Panc1 (cell line): ENCODE measurements around the gene NDRG4.

Experiments used
- POLR2AphosphoS5 ChIP-seq: IDR thresholded peaks from 2 replicates; pipeline ENCODE4 v1.6.1; 2012; ENCODE audit warnings: mild to moderate bottlenecking, low read depth, low read length, moderate library complexity
- SIN3A ChIP-seq: IDR thresholded peaks from 2 replicates; pipeline ENCODE4 v1.6.1; 2012; ENCODE audit warnings: low read depth, mild to moderate bottlenecking, low read length, moderate library complexity, borderline replicate concordance; ENCODE audit not compliant: insufficient read depth
- TCF7L2 ChIP-seq: IDR thresholded peaks from 2 replicates; pipeline ENCODE4 v1.6.1; 2011; ENCODE audit warnings: mild to moderate bottlenecking, low read depth, low read length, inconsistent platforms
- TF ChIP-seq, protein P1 (sequence below): fragments of 450-650 bp; IDR thresholded peaks from 2 replicates; pipeline ENCODE4 v1.5.1; 2017; ENCODE audit warnings: mild to moderate bottlenecking
- TF ChIP-seq, protein P2 (sequence below), 2 experiments: IDR thresholded peaks; 2 replicates each; pipeline ENCODE4 v1.6.1; 2011 to 2012; ENCODE audit warnings: low read depth in 2 of 2, control low read depth in 1 of 2, low read length in 1 of 2, mild to moderate bottlenecking in 1 of 2, moderate library complexity in 1 of 2; ENCODE audit not compliant: insufficient read depth in 1 of 2

GRCh38 chr16:58537124-58537906 is 37.4 kb downstream of the NDRG4 start:
- TF ChIP-seq, protein P1, sequence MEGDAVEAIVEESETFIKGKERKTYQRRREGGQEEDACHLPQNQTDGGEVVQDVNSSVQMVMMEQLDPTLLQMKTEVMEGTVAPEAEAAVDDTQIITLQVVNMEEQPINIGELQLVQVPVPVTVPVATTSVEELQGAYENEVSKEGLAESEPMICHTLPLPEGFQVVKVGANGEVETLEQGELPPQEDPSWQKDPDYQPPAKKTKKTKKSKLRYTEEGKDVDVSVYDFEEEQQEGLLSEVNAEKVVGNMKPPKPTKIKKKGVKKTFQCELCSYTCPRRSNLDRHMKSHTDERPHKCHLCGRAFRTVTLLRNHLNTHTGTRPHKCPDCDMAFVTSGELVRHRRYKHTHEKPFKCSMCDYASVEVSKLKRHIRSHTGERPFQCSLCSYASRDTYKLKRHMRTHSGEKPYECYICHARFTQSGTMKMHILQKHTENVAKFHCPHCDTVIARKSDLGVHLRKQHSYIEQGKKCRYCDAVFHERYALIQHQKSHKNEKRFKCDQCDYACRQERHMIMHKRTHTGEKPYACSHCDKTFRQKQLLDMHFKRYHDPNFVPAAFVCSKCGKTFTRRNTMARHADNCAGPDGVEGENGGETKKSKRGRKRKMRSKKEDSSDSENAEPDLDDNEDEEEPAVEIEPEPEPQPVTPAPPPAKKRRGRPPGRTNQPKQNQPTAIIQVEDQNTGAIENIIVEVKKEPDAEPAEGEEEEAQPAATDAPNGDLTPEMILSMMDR, result no peak
- TF ChIP-seq POLR2AphosphoS5, result no peak
- TF ChIP-seq, protein P2, sequence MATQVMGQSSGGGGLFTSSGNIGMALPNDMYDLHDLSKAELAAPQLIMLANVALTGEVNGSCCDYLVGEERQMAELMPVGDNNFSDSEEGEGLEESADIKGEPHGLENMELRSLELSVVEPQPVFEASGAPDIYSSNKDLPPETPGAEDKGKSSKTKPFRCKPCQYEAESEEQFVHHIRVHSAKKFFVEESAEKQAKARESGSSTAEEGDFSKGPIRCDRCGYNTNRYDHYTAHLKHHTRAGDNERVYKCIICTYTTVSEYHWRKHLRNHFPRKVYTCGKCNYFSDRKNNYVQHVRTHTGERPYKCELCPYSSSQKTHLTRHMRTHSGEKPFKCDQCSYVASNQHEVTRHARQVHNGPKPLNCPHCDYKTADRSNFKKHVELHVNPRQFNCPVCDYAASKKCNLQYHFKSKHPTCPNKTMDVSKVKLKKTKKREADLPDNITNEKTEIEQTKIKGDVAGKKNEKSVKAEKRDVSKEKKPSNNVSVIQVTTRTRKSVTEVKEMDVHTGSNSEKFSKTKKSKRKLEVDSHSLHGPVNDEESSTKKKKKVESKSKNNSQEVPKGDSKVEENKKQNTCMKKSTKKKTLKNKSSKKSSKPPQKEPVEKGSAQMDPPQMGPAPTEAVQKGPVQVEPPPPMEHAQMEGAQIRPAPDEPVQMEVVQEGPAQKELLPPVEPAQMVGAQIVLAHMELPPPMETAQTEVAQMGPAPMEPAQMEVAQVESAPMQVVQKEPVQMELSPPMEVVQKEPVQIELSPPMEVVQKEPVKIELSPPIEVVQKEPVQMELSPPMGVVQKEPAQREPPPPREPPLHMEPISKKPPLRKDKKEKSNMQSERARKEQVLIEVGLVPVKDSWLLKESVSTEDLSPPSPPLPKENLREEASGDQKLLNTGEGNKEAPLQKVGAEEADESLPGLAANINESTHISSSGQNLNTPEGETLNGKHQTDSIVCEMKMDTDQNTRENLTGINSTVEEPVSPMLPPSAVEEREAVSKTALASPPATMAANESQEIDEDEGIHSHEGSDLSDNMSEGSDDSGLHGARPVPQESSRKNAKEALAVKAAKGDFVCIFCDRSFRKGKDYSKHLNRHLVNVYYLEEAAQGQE (IDR thresholded peaks at IDR 0.05; ENCODE audit: insufficient read depth in 1 of 2, low read depth in 2 of 2, low read length in 1 of 2), result no peak
- TF ChIP-seq SIN3A, result no peak
- TF ChIP-seq TCF7L2, result no peak
